Activated CD4-positive, alpha-beta memory T cell treated with anti-CD3 and anti-CD28 coated beads for 36 hours (primary cell): ENCODE results near the gene ATOH8. TPM values are rescaled to one million over a fixed set of nuclear protein-coding genes. Genes with fewer than 3 reads are reported as not detected.

Source experiments
- CTCF ChIA-PET: fragments of 350-600 bp; sonication (Branson Sonifier 250); formaldehyde crosslinking; loops from one replicate; lab custom pipeline; 2021; ENCODE audit warnings: antibody characterized with exemption, inconsistent platforms; lab: Charles Lee
- POLR2A ChIA-PET: fragments of 350-600 bp; sonication (Branson Sonifier 250); formaldehyde crosslinking; loops from one replicate; lab custom pipeline; 2021; ENCODE audit warnings: antibody characterized with exemption; lab: Charles Lee
- DNase-seq: peaks from one replicate; pipeline ENCODE4 v3.0.0-alpha.2; 2020
- H3K27ac Mint-ChIP-seq: one replicate; pipeline ENCODE4 v1.8.0; 2021; ENCODE audit warnings: mixed read lengths
- H3K27me3 Mint-ChIP-seq: one replicate; pipeline ENCODE4 v1.8.0; 2021; ENCODE audit warnings: mixed read lengths
- H3K36me3 Mint-ChIP-seq: one replicate; pipeline ENCODE4 v1.8.0; 2021; ENCODE audit warnings: mixed read lengths
- H3K4me1 Mint-ChIP-seq: one replicate; pipeline ENCODE4 v1.8.0; 2021; ENCODE audit warnings: low read depth, mixed read lengths
- H3K4me3 Mint-ChIP-seq: one replicate; pipeline ENCODE4 v1.8.0; 2021; ENCODE audit warnings: mild to moderate bottlenecking, mixed read lengths
- H3K9me3 Mint-ChIP-seq: one replicate; pipeline ENCODE4 v1.8.0; 2021; ENCODE audit warnings: mixed read lengths
- intact Hi-C: fragments of 100-400 bp; cut with micrococcal nuclease; formaldehyde crosslinking; loops from one replicate; pipeline ENCODE4 v1.15.1; 2023
- total RNA-seq, 2 experiments: library from RNA; stranded (reverse); gene quantifications; one replicate each; pipeline ENCODE4 v1.2.3, GENCODE V29; 2021

The ATOH8 gene
- total RNA-seq, 2 experiments from 2014 or later = not detected

- Mint-ChIP-seq H3K27ac (no peak overlapping the region), H3K27me3 (peaks cover 24% of the 10 kb centered on the region), H3K4me1 (no peaks in the 10 kb centered on the region), H3K36me3 (no peaks in the 10 kb centered on the region), H3K4me3 (no peak overlapping the region), H3K9me3 (no peaks in the 10 kb centered on the region)
- CTCF ChIA-PET = interaction anchor here (0.7 kb wide), 1 partner anchor 38 kb away, joined by 3 read pairs; no protein-coding TSS in a partner anchor
- no peak for DNase-seq
- intact Hi-C loops = no loop called here
- POLR2A ChIA-PET = no interaction called here
Measured at GRCh38 chr2:85775406-85776381, 21.9 kb downstream of the ATOH8 start.

GRCh38 chr2:85776672-85777071, 22.9 kb downstream of the ATOH8 start:
- intact Hi-C loops = no loop called here
- no peak overlapping the region for H3K4me3 Mint-ChIP-seq
- no peak for DNase-seq
- H3K27ac Mint-ChIP-seq = no peak overlapping the region
- ChIA-PET CTCF (no interaction called here), POLR2A (no interaction called here)
- no peaks in the 10 kb centered on the region for H3K9me3 Mint-ChIP-seq
- H3K4me1 Mint-ChIP-seq = no peaks in the 10 kb centered on the region
- no peaks in the 10 kb centered on the region for H3K36me3 Mint-ChIP-seq
- H3K27me3 Mint-ChIP-seq = peaks cover 15% of the 10 kb centered on the region

GRCh38 chr2:85777441-85777861, 23.7 kb downstream of the ATOH8 start:
- peaks cover 13% of the 10 kb centered on the region for H3K27me3 Mint-ChIP-seq
- CTCF ChIA-PET = interaction anchor here (1.0 to 1.1 kb wide), 2 partner anchors 34 to 37 kb away, joined by 3 to 5 read pairs; no protein-coding TSS in a partner anchor
- no peaks in the 10 kb centered on the region for H3K4me1 Mint-ChIP-seq
- no peak overlapping the region for H3K4me3 Mint-ChIP-seq
- POLR2A ChIA-PET = no interaction called here
- H3K9me3 Mint-ChIP-seq = no peaks in the 10 kb centered on the region
- intact Hi-C loops = no loop called here
- no peak overlapping the region for H3K27ac Mint-ChIP-seq
- no peak for DNase-seq
- no peaks in the 10 kb centered on the region for H3K36me3 Mint-ChIP-seq

- H3K4me3 Mint-ChIP-seq = no peak overlapping the region
- no peaks in the 10 kb centered on the region for H3K36me3 Mint-ChIP-seq
- H3K27me3 Mint-ChIP-seq = peaks cover 2% of the 10 kb centered on the region
- intact Hi-C loops = no loop called here
- ChIA-PET CTCF (interaction anchor here (1.1 kb wide), 1 partner anchor 33 kb away, joined by 3 read pairs; no protein-coding TSS in a partner anchor), POLR2A (no interaction called here)
- no peak for DNase-seq
- H3K27ac Mint-ChIP-seq = no peak overlapping the region
- no peaks in the 10 kb centered on the region for H3K9me3 Mint-ChIP-seq
- H3K4me1 Mint-ChIP-seq = no peaks in the 10 kb centered on the region
Measured at GRCh38 chr2:85778646-85779379, 25.0 kb downstream of the ATOH8 start.

GRCh38 chr2:85779641-85780315, 26.0 kb downstream of the ATOH8 start:
- H3K4me1 Mint-ChIP-seq = no peaks in the 10 kb centered on the region
- H3K36me3 Mint-ChIP-seq = no peaks in the 10 kb centered on the region
- H3K27me3 Mint-ChIP-seq = no peaks in the 10 kb centered on the region
- no peak for DNase-seq
- ChIA-PET CTCF (no interaction called here), POLR2A (no interaction called here)
- intact Hi-C loops = no loop called here
- no peak overlapping the region for H3K27ac Mint-ChIP-seq
- H3K9me3 Mint-ChIP-seq = no peaks in the 10 kb centered on the region
- no peak overlapping the region for H3K4me3 Mint-ChIP-seq

GRCh38 chr2:85780316-85781012, 26.7 kb downstream of the ATOH8 start:
- ChIA-PET POLR2A (no interaction called here), CTCF (no interaction called here)
- Mint-ChIP-seq H3K27ac (no peak overlapping the region), H3K4me3 (no peak overlapping the region), H3K36me3 (no peaks in the 10 kb centered on the region), H3K4me1 (no peaks in the 10 kb centered on the region), H3K9me3 (no peaks in the 10 kb centered on the region), H3K27me3 (no peaks in the 10 kb centered on the region)
- no peak for DNase-seq
- intact Hi-C loops = no loop called here

GRCh38 chr2:85781013-85781332, 27.2 kb downstream of the ATOH8 start:
- no peaks in the 10 kb centered on the region for H3K9me3 Mint-ChIP-seq
- intact Hi-C loops = no loop called here
- H3K4me3 Mint-ChIP-seq = no peak overlapping the region
- no peaks in the 10 kb centered on the region for H3K36me3 Mint-ChIP-seq
- ChIA-PET POLR2A (no interaction called here), CTCF (no interaction called here)
- H3K27ac Mint-ChIP-seq = no peak overlapping the region
- DNase-seq = no peak
- no peaks in the 10 kb centered on the region for H3K4me1 Mint-ChIP-seq
- H3K27me3 Mint-ChIP-seq = no peaks in the 10 kb centered on the region

GRCh38 chr2:85783796-85784195, 30.0 kb downstream of the ATOH8 start:
- H3K36me3 Mint-ChIP-seq = no peaks in the 10 kb centered on the region
- H3K27me3 Mint-ChIP-seq = no peaks in the 10 kb centered on the region
- CTCF ChIA-PET = interaction anchor here (1.1 kb wide), 1 partner anchor 30 kb away, joined by 3 read pairs; no protein-coding TSS in a partner anchor

GRCh38 chr2:85784474-85784986, 30.7 kb downstream of the ATOH8 start:
- intact Hi-C loops = no loop called here
- ChIA-PET CTCF (interaction anchor here (1.1 to 1.4 kb wide), 2 partner anchors 29 to 56 kb away, joined by 3 to 4 read pairs; no protein-coding TSS in a partner anchor), POLR2A (no interaction called here)
- Mint-ChIP-seq H3K4me3 (no peak overlapping the region), H3K27me3 (peaks cover 4% of the 10 kb centered on the region), H3K27ac (no peak overlapping the region), H3K9me3 (no peaks in the 10 kb centered on the region), H3K36me3 (no peaks in the 10 kb centered on the region), H3K4me1 (no peaks in the 10 kb centered on the region)
- DNase-seq = no peak

More at GRCh38 chr2:85783796-85784195, 30.0 kb downstream of the ATOH8 start:
- POLR2A ChIA-PET = no interaction called here
- no peak overlapping the region for H3K27ac Mint-ChIP-seq
- H3K9me3 Mint-ChIP-seq = no peaks in the 10 kb centered on the region
- no peak overlapping the region for H3K4me3 Mint-ChIP-seq
- intact Hi-C loops = no loop called here
- no peak for DNase-seq
- no peaks in the 10 kb centered on the region for H3K4me1 Mint-ChIP-seq

GRCh38 chr2:85785027-85785822, 31.4 kb downstream of the ATOH8 start:
- Mint-ChIP-seq H3K4me3 (no peak overlapping the region), H3K36me3 (no peaks in the 10 kb centered on the region), H3K4me1 (no peaks in the 10 kb centered on the region), H3K27me3 (peaks cover 4% of the 10 kb centered on the region), H3K27ac (no peak overlapping the region), H3K9me3 (no peaks in the 10 kb centered on the region)
- ChIA-PET CTCF (interaction anchor here (1.1 to 1.4 kb wide), 2 partner anchors 29 to 57 kb away, joined by 3 to 4 read pairs; no protein-coding TSS in a partner anchor), POLR2A (no interaction called here)
- intact Hi-C loops = no loop called here
- peak; percentile 18 for DNase-seq

GRCh38 chr2:85785871-85786270, 32.1 kb downstream of the ATOH8 start:
- no peaks in the 10 kb centered on the region for H3K36me3 Mint-ChIP-seq
- ChIA-PET CTCF (interaction anchor here (1.4 kb wide), 1 partner anchor 57 kb away, joined by 4 read pairs; no protein-coding TSS in a partner anchor), POLR2A (no interaction called here)
- no peak overlapping the region for H3K4me3 Mint-ChIP-seq
- H3K27me3 Mint-ChIP-seq = peaks cover 4% of the 10 kb centered on the region
- no peaks in the 10 kb centered on the region for H3K9me3 Mint-ChIP-seq
- no peaks in the 10 kb centered on the region for H3K4me1 Mint-ChIP-seq
- intact Hi-C loops = no loop called here
- no peak overlapping the region for H3K27ac Mint-ChIP-seq
- no peak for DNase-seq
